Natural killer cell (primary cell): Measurements from ENCODE around the gene JOSD2. TPM values are rescaled to one million over a fixed set of nuclear protein-coding genes. Genes with fewer than 3 reads are reported as not detected.

ENCODE experiments used
- total RNA-seq, 4 donors: library from RNA; stranded (reverse); fragments of 120-200 nt in 1 of 4; gene quantifications; one replicate each; pipeline versions ENCODE4 v1.2.3 to v1.2.4, GENCODE V29; 2013 to 2022

Gene JOSD2
- total RNA-seq, 3 donors from 2014 or later (not counting 1 experiment from before 2014, with no cell fraction given): 18.8 to 22.0 (median 20.3) TPM

Other genes with a start within 250 kb of the JOSD2 start
- gene KCNC3, start 181.8 kb downstream of the JOSD2 start, total RNA-seq: 1 to 10 TPM in 1 of 3 donors, under 1 TPM in 2; 0.57 to 3.2 (median 0.68) TPM
- 1 to 10 TPM in 1 of 3 donors, under 1 TPM in 2; 0.94 to 1.3 (median 0.95) TPM for gene NAPSA, start 145.6 kb downstream of the JOSD2 start, total RNA-seq
- 100 to 1,000 TPM; 185 to 217 (median 211) TPM for gene NR1H2, start 134.7 kb downstream of the JOSD2 start, total RNA-seq
- gene POLD1, start 126.8 kb downstream of the JOSD2 start, total RNA-seq: 10 to 100 TPM; 26.1 to 32.0 (median 30.2) TPM
- 1 to 10 TPM in 1 of 3 donors, under 1 TPM in 2; 0.77 to 2.8 (median 0.78) TPM for gene SPIB, start 92.3 kb downstream of the JOSD2 start, total RNA-seq
- gene MYBPC2, start 78.3 kb downstream of the JOSD2 start, total RNA-seq: under 1 TPM in 2 of 3 donors, not detected in 1; 0.09 to 0.15 TPM
- 10 to 100 TPM; 79.5 to 85.1 (median 80.1) TPM for gene EMC10, start 34.7 kb downstream of the JOSD2 start, total RNA-seq
- under 1 TPM in 1 of 3 donors, not detected in 2; 0.59 TPM for gene GARIN5A, start 34.3 kb downstream of the JOSD2 start, total RNA-seq
- not detected for gene ASPDH, start 2.7 kb upstream of the JOSD2 start, total RNA-seq
- gene LRRC4B, start 57.2 kb upstream of the JOSD2 start, total RNA-seq: not detected
- gene SYT3, start 128.7 kb upstream of the JOSD2 start, total RNA-seq: not detected
- gene C19orf81, start 138.3 kb upstream of the JOSD2 start, total RNA-seq: not detected
- gene SHANK1, start 208.6 kb upstream of the JOSD2 start, total RNA-seq: under 1 TPM; 0.05 to 0.75 (median 0.20) TPM
- gene CLEC11A, start 212.2 kb upstream of the JOSD2 start, total RNA-seq: 1 to 10 TPM; 2.3 to 4.0 (median 3.3) TPM